ENCODE measurements around the gene GNB5. TPM values are rescaled to one million over a fixed set of nuclear protein-coding genes. Genes with fewer than 3 reads are reported as not detected.

Gene GNB5
- total and polyA plus RNA-seq, 10 donors, result 18.6 to 43.2 (median 30.3) TPM

GRCh38 chr15:52112203-52112750 lies 78.9 kb downstream of the GNB5 start:
- Histone ChIP-seq H3K9me3 (no peaks in the 10 kb centered on the region), H3K27ac (peak overlapping the region in 2 of 8 donors; percentile 16 to 40), H3K4me3 (peak overlapping the region; percentile 6 to 69 (median 36)), H3K4me1 (peaks cover 2 to 26% (median 14%) of the 10 kb centered on the region in 6 donors), H3K27me3 (replicated peaks in 1 of 7) (peaks cover 0 to 55% (median 27%) of the 10 kb centered on the region in 7 donors), H3K36me3 (no peaks in the 10 kb centered on the region)
- intact Hi-C loops (cut with DNase I; ENCODE audit: low total_unique reads), result no loop called here
- WGBS, 5 donors, result 0 to 3% (median 2%) methylated on average over 14 to 61 of the region's 61 CpGs
- TF ChIP-seq, protein P1, sequence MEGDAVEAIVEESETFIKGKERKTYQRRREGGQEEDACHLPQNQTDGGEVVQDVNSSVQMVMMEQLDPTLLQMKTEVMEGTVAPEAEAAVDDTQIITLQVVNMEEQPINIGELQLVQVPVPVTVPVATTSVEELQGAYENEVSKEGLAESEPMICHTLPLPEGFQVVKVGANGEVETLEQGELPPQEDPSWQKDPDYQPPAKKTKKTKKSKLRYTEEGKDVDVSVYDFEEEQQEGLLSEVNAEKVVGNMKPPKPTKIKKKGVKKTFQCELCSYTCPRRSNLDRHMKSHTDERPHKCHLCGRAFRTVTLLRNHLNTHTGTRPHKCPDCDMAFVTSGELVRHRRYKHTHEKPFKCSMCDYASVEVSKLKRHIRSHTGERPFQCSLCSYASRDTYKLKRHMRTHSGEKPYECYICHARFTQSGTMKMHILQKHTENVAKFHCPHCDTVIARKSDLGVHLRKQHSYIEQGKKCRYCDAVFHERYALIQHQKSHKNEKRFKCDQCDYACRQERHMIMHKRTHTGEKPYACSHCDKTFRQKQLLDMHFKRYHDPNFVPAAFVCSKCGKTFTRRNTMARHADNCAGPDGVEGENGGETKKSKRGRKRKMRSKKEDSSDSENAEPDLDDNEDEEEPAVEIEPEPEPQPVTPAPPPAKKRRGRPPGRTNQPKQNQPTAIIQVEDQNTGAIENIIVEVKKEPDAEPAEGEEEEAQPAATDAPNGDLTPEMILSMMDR (IDR thresholded peaks at IDR 0.05 in 8 of 11, conservative IDR thresholded peaks at IDR 0.05 in 3 of 11), result peak in 2 of 11 experiments; percentile 17 to 38
- TF ChIP-seq POLR2A (IDR thresholded peaks at IDR 0.05), result no peak
- peak in 1 of 3 donors; percentile 13 for TF ChIP-seq POLR2AphosphoS5 (IDR thresholded peaks at IDR 0.05)
- DNase-seq, result peak; percentile 81

- Histone ChIP-seq H3K27ac (peak overlapping the region in 2 of 8 donors; percentile 16 to 40), H3K4me1 (peaks cover 2 to 26% (median 14%) of the 10 kb centered on the region in 6 donors), H3K9me3 (no peaks in the 10 kb centered on the region), H3K27me3 (replicated peaks in 1 of 7) (peaks cover 0 to 61% (median 27%) of the 10 kb centered on the region in 7 donors), H3K4me3 (peak overlapping the region; percentile 6 to 69 (median 36)), H3K36me3 (no peaks in the 10 kb centered on the region)
- no peak for DNase-seq
- 47 to 83% (median 57%) methylated on average over 10 to 32 of the region's 32 CpGs for WGBS, 5 donors
- TF ChIP-seq POLR2AphosphoS5 (IDR thresholded peaks at IDR 0.05), result no peak
- no peak for TF ChIP-seq POLR2A (IDR thresholded peaks at IDR 0.05)
- TF ChIP-seq, protein P1 (IDR thresholded peaks at IDR 0.05 in 8 of 11, conservative IDR thresholded peaks at IDR 0.05 in 3 of 11), result no peak
- intact Hi-C loops (cut with DNase I; ENCODE audit: low total_unique reads), result no loop called here
These were observed 79.5 kb downstream of the GNB5 start for GRCh38 chr15:52111517-52112202.

DNA sequence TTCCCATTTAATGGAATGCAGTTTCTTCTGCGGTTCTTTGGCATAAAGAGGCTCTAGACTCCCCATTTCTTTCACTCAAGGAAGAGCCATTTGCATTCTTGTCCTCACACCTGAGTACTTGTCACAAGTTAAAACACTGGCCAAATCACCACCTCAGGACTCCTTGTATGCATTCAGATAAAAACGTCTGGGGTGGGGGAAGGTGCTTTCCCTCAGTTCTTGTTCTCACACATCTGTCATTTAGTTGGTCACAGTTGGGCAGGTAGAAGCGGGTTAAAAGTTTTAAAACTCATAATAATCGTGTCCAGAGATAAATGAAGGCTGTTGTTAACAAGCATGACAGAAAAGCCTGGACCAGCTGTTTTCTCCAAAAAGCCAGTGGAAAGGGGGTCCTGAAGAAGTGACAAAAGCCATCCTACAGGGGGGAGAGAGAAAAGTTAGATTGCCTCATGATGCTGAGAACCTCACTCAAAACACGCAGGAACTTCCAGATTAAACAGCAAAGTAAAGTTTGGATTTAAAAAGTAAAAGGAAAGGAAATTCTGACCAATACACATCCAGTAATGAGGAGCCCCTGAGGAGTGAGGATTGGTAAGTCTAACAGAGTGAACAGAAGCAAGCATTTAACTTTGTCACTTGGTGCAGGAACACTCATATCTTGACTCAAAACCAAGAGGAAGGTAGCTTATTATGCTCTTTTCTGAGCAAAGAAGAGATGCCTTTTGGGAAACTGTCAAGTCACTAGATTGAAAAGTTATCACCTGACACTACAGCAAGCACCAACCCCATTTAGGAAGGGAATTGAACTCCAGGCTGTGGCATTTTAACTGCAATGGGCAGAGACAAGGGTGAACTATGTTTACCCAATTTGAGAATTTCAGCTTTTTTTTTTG lies 81.4 kb downstream of the GNB5 start:
- peaks cover 0 to 63% (median 27%) of the 10 kb centered on the region in 7 donors for H3K27me3 ChIP-seq (replicated peaks in 1 of 7)
- WGBS, 5 donors, result 56 to 70% (median 65%) methylated on average over 5 of the region's 5 CpGs
- intact Hi-C loops (cut with DNase I; ENCODE audit: low total_unique reads), result no loop called here

More for the DNA sequence above, 81.4 kb downstream of the GNB5 start:
- peaks cover 2 to 26% (median 14%) of the 10 kb centered on the region in 6 donors for H3K4me1 ChIP-seq
- no peak for DNase-seq
- H3K36me3 ChIP-seq, result no peaks in the 10 kb centered on the region
- H3K9me3 ChIP-seq, result no peaks in the 10 kb centered on the region
- H3K27ac ChIP-seq, result no peak overlapping the region
- no peak overlapping the region for H3K4me3 ChIP-seq
- TF ChIP-seq, protein P1 (IDR thresholded peaks at IDR 0.05 in 8 of 11, conservative IDR thresholded peaks at IDR 0.05 in 3 of 11), result no peak
- TF ChIP-seq POLR2A (IDR thresholded peaks at IDR 0.05) (no peak), POLR2AphosphoS5 (IDR thresholded peaks at IDR 0.05) (no peak)
